Measurements from ENCODE around the gene CPNE7.
A peak's percentile ranks its signal among the peaks of the same experiment; 100 is the strongest.

CPNE7 gene

GRCh38 chr16:89579351-89579750 is 3.8 kb downstream of the CPNE7 start:
- no peak overlapping the region for H3K27ac ChIP-seq (ENCODE audit: low read length)
- H3K36me3 ChIP-seq (ENCODE audit: insufficient read depth, low read length) = peaks cover 22% of the 10 kb centered on the region
- no peaks in the 10 kb centered on the region for H3K27me3 ChIP-seq (ENCODE audit: insufficient read depth, low read length, poor library complexity)
- H3K9me3 ChIP-seq (ENCODE audit: insufficient read depth, low read length, severe bottlenecking) = peaks cover 11% of the 10 kb centered on the region
- peaks cover 15% of the 10 kb centered on the region for H3K4me1 ChIP-seq (ENCODE audit: insufficient read depth, low read length)
- no peak overlapping the region for H3K9ac ChIP-seq (ENCODE audit: low read depth, low read length)
- no peak for ATAC-seq (ENCODE audit: insufficient read depth, low read depth)
- DNase-seq = no peak
- H3K79me2 ChIP-seq (ENCODE audit: insufficient read depth, low read length) = peaks cover 12% of the 10 kb centered on the region
- H3K4me2 ChIP-seq (ENCODE audit: insufficient read depth, low read length) = no peak overlapping the region
- no peak for TF ChIP-seq EZH2 (IDR thresholded peaks at IDR 0.05; ENCODE audit: borderline replicate concordance, low read depth, low read length, severe bottlenecking)
- TF ChIP-seq CTCF (IDR thresholded peaks at IDR 0.05; ENCODE audit: borderline replicate concordance, extremely low read depth, low read length, poor library complexity, severe bottlenecking) = no peak
- no peak overlapping the region for H3K4me3 ChIP-seq (ENCODE audit: low read depth in 1 of 2, low read length in 2 of 2)
- 0 out of 2 replicates have a peak, but pooled peaks cover 5% of the 10 kb centered on the region for H4K20me1 ChIP-seq (ENCODE audit: insufficient read depth, low read length)
- H2AFZ ChIP-seq (ENCODE audit: low read depth, low read length) = no peak overlapping the region

- Histone ChIP-seq H3K79me2 (ENCODE audit: insufficient read depth, low read length) (peaks cover 3% of the 10 kb centered on the region; the same call in 1 of the 2 replicates), H4K20me1 (ENCODE audit: insufficient read depth, low read length) (0 out of 2 replicates have a peak, but pooled peaks cover 5% of the 10 kb centered on the region), H3K27me3 (ENCODE audit: insufficient read depth, low read length, poor library complexity) (no peaks in the 10 kb centered on the region), H3K36me3 (ENCODE audit: insufficient read depth, low read length) (peaks cover 22% of the 10 kb centered on the region), H3K9ac (ENCODE audit: low read depth, low read length) (no peak overlapping the region), H3K27ac (ENCODE audit: low read length) (no peak overlapping the region), H3K4me3 (ENCODE audit: low read depth in 1 of 2, low read length in 2 of 2) (no peak overlapping the region), H2AFZ (ENCODE audit: low read depth, low read length) (no peak overlapping the region), H3K9me3 (ENCODE audit: insufficient read depth, low read length, severe bottlenecking) (peaks cover 11% of the 10 kb centered on the region), H3K4me2 (ENCODE audit: insufficient read depth, low read length) (no peak overlapping the region), H3K4me1 (ENCODE audit: insufficient read depth, low read length) (peaks cover 4% of the 10 kb centered on the region; the same call in 1 of the 2 replicates)
- ATAC-seq (ENCODE audit: insufficient read depth, low read depth) (no peak), DNase-seq (no peak)
- TF ChIP-seq EZH2 (IDR thresholded peaks at IDR 0.05; ENCODE audit: borderline replicate concordance, low read depth, low read length, severe bottlenecking) (no peak), CTCF (IDR thresholded peaks at IDR 0.05; ENCODE audit: borderline replicate concordance, extremely low read depth, low read length, poor library complexity, severe bottlenecking) (no peak)
These were observed 5.6 kb downstream of the CPNE7 start for GRCh38 chr16:89581045-89581695.

- peaks cover 27% of the 10 kb centered on the region for H3K36me3 ChIP-seq (ENCODE audit: insufficient read depth, low read length)
- H3K9ac ChIP-seq (ENCODE audit: low read depth, low read length) = no peak overlapping the region
- DNase-seq (no peak), ATAC-seq (ENCODE audit: insufficient read depth, low read depth) (no peak)
- H3K27ac ChIP-seq (ENCODE audit: low read length) = peak overlapping the region; percentile 9; the same call in 1 of the 2 replicates
- H3K4me1 ChIP-seq (ENCODE audit: insufficient read depth, low read length) = no peaks in the 10 kb centered on the region
- H3K27me3 ChIP-seq (ENCODE audit: insufficient read depth, low read length, poor library complexity) = no peaks in the 10 kb centered on the region
- H4K20me1 ChIP-seq (ENCODE audit: insufficient read depth, low read length) = 0 out of 2 replicates have a peak, but pooled peaks cover 5% of the 10 kb centered on the region
- H3K79me2 ChIP-seq (ENCODE audit: insufficient read depth, low read length) = no peaks in the 10 kb centered on the region; the same call in 1 of the 2 replicates
- H2AFZ ChIP-seq (ENCODE audit: low read depth, low read length) = no peak overlapping the region
- H3K9me3 ChIP-seq (ENCODE audit: insufficient read depth, low read length, severe bottlenecking) = peaks cover 15% of the 10 kb centered on the region
- no peak for TF ChIP-seq CTCF (IDR thresholded peaks at IDR 0.05; ENCODE audit: borderline replicate concordance, extremely low read depth, low read length, poor library complexity, severe bottlenecking)
- no peak for TF ChIP-seq EZH2 (IDR thresholded peaks at IDR 0.05; ENCODE audit: borderline replicate concordance, low read depth, low read length, severe bottlenecking)
- no peak overlapping the region for H3K4me3 ChIP-seq (ENCODE audit: low read depth in 1 of 2, low read length in 2 of 2)
- H3K4me2 ChIP-seq (ENCODE audit: insufficient read depth, low read length) = no peak overlapping the region
These were observed 6.5 kb downstream of the CPNE7 start for GRCh38 chr16:89581861-89582563.
